ENCODE measurements around the gene SLC16A4. TPM values are rescaled to one million over a fixed set of nuclear protein-coding genes. Genes with fewer than 3 reads are reported as not detected.
A peak's percentile ranks its signal among the peaks of the same experiment; 100 is the strongest.

Gene SLC16A4
- total RNA-seq, 5 donors from 2014 or later (not counting 1 experiment from before 2014, with no cell fraction given): 0.23 to 0.70 (median 0.35) TPM

GRCh38 chr1:110360431-110360830, 30.4 kb downstream of the SLC16A4 start:
- no peak overlapping the region for H3K4me3 ChIP-seq (ENCODE audit: control insufficient read depth in 1 of 2, extremely low read depth in 1 of 2, low read length in 1 of 2)
- Mint-ChIP-seq H3K9me3 (no peaks in the 10 kb centered on the region), H3K27me3 (no peaks in the 10 kb centered on the region), H3K4me1 (peaks cover 4 to 21% (median 17%) of the 10 kb centered on the region in 3 donors), H3K4me3 (no peak overlapping the region), H3K36me3 (peaks cover 38% of the 10 kb centered on the region), H3K27ac (no peak overlapping the region)
- H3K9me3 ChIP-seq: no peaks in the 10 kb centered on the region
- H3K27me3 ChIP-seq (replicated peaks in 1 of 2; ENCODE audit: control insufficient read depth in 2 of 2, extremely low read depth in 1 of 2, insufficient read depth in 2 of 2, low read length in 1 of 2): no peaks in the 10 kb centered on the region
- ATAC-seq (replicated peaks in 1 of 4): no peak
- POLR2A ChIA-PET: interaction anchor here in 1 of 2 donors (0.6 kb wide), 1 partner anchor 1327 kb away, joined by 5 read pairs; no protein-coding TSS in a partner anchor
- no CpG with 5 or more reads among the region's 2 CpGs for WGBS (ENCODE audit: insufficient coverage)
- CTCF ChIA-PET: interaction anchor here in 1 of 2 donors (0.6 kb wide), 1 partner anchor 763 kb away, joined by 4 read pairs; no protein-coding TSS in a partner anchor
- no peaks in the 10 kb centered on the region for H3K4me1 ChIP-seq (ENCODE audit: control insufficient read depth in 1 of 2, extremely low read depth in 1 of 2, insufficient read depth in 2 of 2, low read length in 2 of 2)
- peaks cover 9 to 23% of the 10 kb centered on the region in 2 donors for H3K36me3 ChIP-seq (ENCODE audit: control insufficient read depth in 2 of 2, extremely low read depth in 1 of 2, insufficient read depth in 1 of 2, low read length in 1 of 2)
- DNase-seq: no peak
- H3K27ac ChIP-seq (ENCODE audit: low read length): no peak overlapping the region

GRCh38 chr1:110356379-110356778, 34.4 kb downstream of the SLC16A4 start:
- H3K27me3 ChIP-seq (replicated peaks in 1 of 2; ENCODE audit: control insufficient read depth in 2 of 2, extremely low read depth in 1 of 2, insufficient read depth in 2 of 2, low read length in 1 of 2): no peaks in the 10 kb centered on the region
- ATAC-seq (replicated peaks in 1 of 4) (no peak), DNase-seq (no peak)
- H3K4me3 Mint-ChIP-seq: no peak overlapping the region
- no peaks in the 10 kb centered on the region for H3K9me3 Mint-ChIP-seq
- no peak overlapping the region for H3K4me3 ChIP-seq (ENCODE audit: control insufficient read depth in 1 of 2, extremely low read depth in 1 of 2, low read length in 1 of 2)
- H3K27ac Mint-ChIP-seq: no peak overlapping the region
- ChIA-PET CTCF (no interaction called here), POLR2A (no interaction called here)
- 86% methylated on average over 1 of the region's 2 CpGs for WGBS (ENCODE audit: insufficient coverage)
- peaks cover 3 to 17% of the 10 kb centered on the region in 2 donors for H3K36me3 ChIP-seq (ENCODE audit: control insufficient read depth in 2 of 2, extremely low read depth in 1 of 2, insufficient read depth in 1 of 2, low read length in 1 of 2)
- no peaks in the 10 kb centered on the region for H3K27me3 Mint-ChIP-seq
- peaks cover 20 to 42% (median 33%) of the 10 kb centered on the region in 3 donors for H3K4me1 Mint-ChIP-seq
- H3K27ac ChIP-seq (ENCODE audit: low read length): no peak overlapping the region
- H3K4me1 ChIP-seq (ENCODE audit: control insufficient read depth in 1 of 2, extremely low read depth in 1 of 2, insufficient read depth in 2 of 2, low read length in 2 of 2): no peaks in the 10 kb centered on the region
- H3K9me3 ChIP-seq: no peaks in the 10 kb centered on the region
- H3K36me3 Mint-ChIP-seq: peaks cover 25% of the 10 kb centered on the region

DNA sequence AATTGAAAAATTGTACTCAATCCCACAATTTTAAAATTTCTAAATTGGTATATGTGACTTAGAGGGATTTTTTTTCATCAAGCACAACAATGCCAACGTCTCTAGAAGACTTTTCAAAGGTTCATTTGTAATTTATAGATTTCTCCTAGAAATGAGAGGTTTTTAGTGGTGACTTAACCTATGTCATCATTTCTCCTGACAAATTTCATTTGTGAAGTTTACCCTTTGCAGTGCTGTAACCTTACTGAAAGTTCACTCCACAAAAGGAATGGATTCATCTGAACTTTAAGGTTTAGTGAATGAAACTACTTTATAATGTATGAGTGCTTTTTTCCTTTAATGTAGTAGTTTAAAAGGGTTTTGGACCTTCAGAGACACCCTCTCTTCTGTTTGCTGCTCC, 35.5 kb downstream of the SLC16A4 start:
- no peak for ATAC-seq (replicated peaks in 1 of 4)

GRCh38 chr1:110350360-110350759, 40.5 kb downstream of the SLC16A4 start:
- CTCF ChIA-PET: interaction anchor here in 1 of 2 donors (1.1 to 1.6 kb wide), 2 partner anchors 8 to 12 kb away, joined by 3 to 4 read pairs; partner anchors contain the start of gene RBM15
- Mint-ChIP-seq H3K27ac (no peak overlapping the region), H3K4me3 (peak overlapping the region in 1 of 3 donors; percentile 20), H3K4me1 (peaks cover 72 to 80% (median 74%) of the 10 kb centered on the region in 3 donors), H3K27me3 (no peaks in the 10 kb centered on the region), H3K9me3 (no peaks in the 10 kb centered on the region), H3K36me3 (peaks cover 33% of the 10 kb centered on the region)
- Histone ChIP-seq H3K36me3 (ENCODE audit: control insufficient read depth in 2 of 2, extremely low read depth in 1 of 2, insufficient read depth in 1 of 2, low read length in 1 of 2) (peaks cover 0 to 20% of the 10 kb centered on the region in 2 donors), H3K27ac (ENCODE audit: low read length) (no peak overlapping the region), H3K27me3 (replicated peaks in 1 of 2; ENCODE audit: control insufficient read depth in 2 of 2, extremely low read depth in 1 of 2, insufficient read depth in 2 of 2, low read length in 1 of 2) (no peaks in the 10 kb centered on the region), H3K9me3 (no peaks in the 10 kb centered on the region), H3K4me3 (ENCODE audit: control insufficient read depth in 1 of 2, extremely low read depth in 1 of 2, low read length in 1 of 2) (no peak overlapping the region), H3K4me1 (ENCODE audit: control insufficient read depth in 1 of 2, extremely low read depth in 1 of 2, insufficient read depth in 2 of 2, low read length in 2 of 2) (peaks cover 19 to 26% of the 10 kb centered on the region in 2 experiments)
- DNase-seq: no peak
- POLR2A ChIA-PET: interaction anchor here in 1 of 2 donors (0.6 kb wide), 1 partner anchor 269 kb away, joined by 6 read pairs; no protein-coding TSS in a partner anchor
- no peak for ATAC-seq (replicated peaks in 1 of 4)
- WGBS (ENCODE audit: insufficient coverage): no CpG with 5 or more reads among the region's 2 CpGs

More for the DNA sequence above, 35.5 kb downstream of the SLC16A4 start:
- Histone ChIP-seq H3K27me3 (replicated peaks in 1 of 2; ENCODE audit: control insufficient read depth in 2 of 2, extremely low read depth in 1 of 2, insufficient read depth in 2 of 2, low read length in 1 of 2) (no peaks in the 10 kb centered on the region), H3K4me1 (ENCODE audit: control insufficient read depth in 1 of 2, extremely low read depth in 1 of 2, insufficient read depth in 2 of 2, low read length in 2 of 2) (peaks cover 0 to 8% of the 10 kb centered on the region in 2 experiments), H3K4me3 (ENCODE audit: control insufficient read depth in 1 of 2, extremely low read depth in 1 of 2, low read length in 1 of 2) (no peak overlapping the region), H3K36me3 (ENCODE audit: control insufficient read depth in 2 of 2, extremely low read depth in 1 of 2, insufficient read depth in 1 of 2, low read length in 1 of 2) (peaks cover 3 to 14% of the 10 kb centered on the region in 2 donors), H3K27ac (ENCODE audit: low read length) (no peak overlapping the region), H3K9me3 (no peaks in the 10 kb centered on the region)
- WGBS (ENCODE audit: insufficient coverage): no CpG with 5 or more reads among the region's 1 CpG
- peaks cover 20% of the 10 kb centered on the region for H3K36me3 Mint-ChIP-seq
- CTCF ChIA-PET: no interaction called here
- no peak overlapping the region for H3K27ac Mint-ChIP-seq
- POLR2A ChIA-PET: interaction anchor here in 1 of 2 donors (0.7 kb wide), 2 partner anchors 19 to 135 kb away, joined by 5 to 10 read pairs; no protein-coding TSS in a partner anchor
- no peak overlapping the region for H3K4me3 Mint-ChIP-seq
- H3K9me3 Mint-ChIP-seq: no peaks in the 10 kb centered on the region
- no peak for DNase-seq
- no peaks in the 10 kb centered on the region for H3K27me3 Mint-ChIP-seq
- peaks cover 31 to 48% (median 44%) of the 10 kb centered on the region in 3 donors for H3K4me1 Mint-ChIP-seq

GRCh38 chr1:110348771-110349170, 42.1 kb downstream of the SLC16A4 start:
- DNase-seq (no peak), ATAC-seq (replicated peaks in 1 of 4) (no peak)
- Histone ChIP-seq H3K4me1 (ENCODE audit: control insufficient read depth in 1 of 2, extremely low read depth in 1 of 2, insufficient read depth in 2 of 2, low read length in 2 of 2) (peaks cover 19 to 40% of the 10 kb centered on the region in 2 experiments), H3K4me3 (ENCODE audit: control insufficient read depth in 1 of 2, extremely low read depth in 1 of 2, low read length in 1 of 2) (no peak overlapping the region), H3K27ac (ENCODE audit: low read length) (no peak overlapping the region), H3K9me3 (no peaks in the 10 kb centered on the region), H3K27me3 (replicated peaks in 1 of 2; ENCODE audit: control insufficient read depth in 2 of 2, extremely low read depth in 1 of 2, insufficient read depth in 2 of 2, low read length in 1 of 2) (no peaks in the 10 kb centered on the region), H3K36me3 (ENCODE audit: control insufficient read depth in 2 of 2, extremely low read depth in 1 of 2, insufficient read depth in 1 of 2, low read length in 1 of 2) (peaks cover 0 to 23% of the 10 kb centered on the region in 2 donors)
- H3K4me3 Mint-ChIP-seq: peak overlapping the region in 1 of 3 donors; percentile 45
- H3K9me3 Mint-ChIP-seq: no peaks in the 10 kb centered on the region
- H3K36me3 Mint-ChIP-seq: peaks cover 37% of the 10 kb centered on the region
- H3K27me3 Mint-ChIP-seq: no peaks in the 10 kb centered on the region
- peaks cover 81 to 86% (median 82%) of the 10 kb centered on the region in 3 donors for H3K4me1 Mint-ChIP-seq
- POLR2A ChIA-PET: interaction anchor here (1.0 to 1.5 kb wide), 3 partner anchors 9 to 11 kb away, joined by 3 to 5 read pairs (median 3); partner anchors contain the start of gene RBM15 (in 2 of the 2)
- H3K27ac Mint-ChIP-seq: no peak overlapping the region
- CTCF ChIA-PET: interaction anchor here (0.6 to 1.8 kb wide), 6 partner anchors 9 to 637 kb away, joined by 3 to 7 read pairs (median 4); partner anchors contain the start of gene RBM15 (in 1 of the 2)

- CTCF ChIA-PET: interaction anchor here in 1 of 2 donors (1.0 to 1.8 kb wide), 3 partner anchors 9 to 144 kb away, joined by 3 to 7 read pairs (median 7); partner anchors contain the start of gene RBM15
- peaks cover 82 to 86% (median 84%) of the 10 kb centered on the region in 3 donors for H3K4me1 Mint-ChIP-seq
- H3K36me3 Mint-ChIP-seq: peaks cover 41% of the 10 kb centered on the region
Observed at GRCh38 chr1:110348050-110348449, 42.8 kb downstream of the SLC16A4 start.

More at GRCh38 chr1:110348050-110348449, 42.8 kb downstream of the SLC16A4 start:
- DNase-seq: no peak
- Mint-ChIP-seq H3K27ac (no peak overlapping the region), H3K4me3 (peak overlapping the region in 1 of 3 donors; percentile 45), H3K27me3 (no peaks in the 10 kb centered on the region), H3K9me3 (no peaks in the 10 kb centered on the region)
- Histone ChIP-seq H3K27ac (ENCODE audit: low read length) (no peak overlapping the region), H3K4me3 (ENCODE audit: control insufficient read depth in 1 of 2, extremely low read depth in 1 of 2, low read length in 1 of 2) (no peak overlapping the region), H3K36me3 (ENCODE audit: control insufficient read depth in 2 of 2, extremely low read depth in 1 of 2, insufficient read depth in 1 of 2, low read length in 1 of 2) (peaks cover 0 to 24% of the 10 kb centered on the region in 2 donors), H3K9me3 (no peaks in the 10 kb centered on the region), H3K27me3 (replicated peaks in 1 of 2; ENCODE audit: control insufficient read depth in 2 of 2, extremely low read depth in 1 of 2, insufficient read depth in 2 of 2, low read length in 1 of 2) (no peaks in the 10 kb centered on the region), H3K4me1 (ENCODE audit: control insufficient read depth in 1 of 2, extremely low read depth in 1 of 2, insufficient read depth in 2 of 2, low read length in 2 of 2) (peaks cover 19 to 47% of the 10 kb centered on the region in 2 experiments)
- POLR2A ChIA-PET: interaction anchor here in 1 of 2 donors (1.1 to 1.5 kb wide), 2 partner anchors 8 to 10 kb away, joined by 3 to 5 read pairs; partner anchors contain the start of gene RBM15
- ATAC-seq (replicated peaks in 1 of 4): no peak
- no CpG with 5 or more reads among the region's 2 CpGs for WGBS (ENCODE audit: insufficient coverage)
